Hepatocyte (in vitro differentiated cells): Measurements from ENCODE around the gene COL2A1. TPM values are rescaled to one million over a fixed set of nuclear protein-coding genes. Genes with fewer than 3 reads are reported as not detected.

Source experiments
- DNase-seq: peaks from one replicate; pipeline ENCODE4 v3.0.0-alpha.2; 2016; ENCODE audit warnings: low spot score
- H2AFZ ChIP-seq: fragments of 200-600 bp; sonication (generic); 2 replicates; pipeline ENCODE4 v1.6.0; 2016; ENCODE audit warnings: antibody characterized with exemption, mild to moderate bottlenecking
- H3K27ac ChIP-seq: fragments of 200-600 bp; sonication (generic); 2 replicates; pipeline ENCODE4 v1.5.1; 2016; ENCODE audit warnings: mild to moderate bottlenecking
- H3K27me3 ChIP-seq: fragments of 200-600 bp; sonication (generic); 2 replicates; pipeline ENCODE4 v1.6.1; 2016
- H3K36me3 ChIP-seq: fragments of 200-600 bp; sonication (generic); replicated peaks from 2 replicates; pipeline ENCODE4 v1.5.1; 2016; ENCODE audit warnings: low read depth; ENCODE audit not compliant: insufficient read depth
- H3K4me1 ChIP-seq: fragments of 200-600 bp; sonication (generic); 2 replicates; pipeline ENCODE4 v1.5.1; 2016; ENCODE audit warnings: mild to moderate bottlenecking, moderate library complexity; ENCODE audit not compliant: insufficient read depth
- H3K4me2 ChIP-seq: fragments of 200-600 bp; sonication (generic); 2 replicates; pipeline ENCODE4 v1.6.0; 2016
- H3K4me3 ChIP-seq: fragments of 200-600 bp; sonication (generic); 2 replicates; pipeline ENCODE4 v1.5.1; 2016; ENCODE audit warnings: mild to moderate bottlenecking
- H3K79me2 ChIP-seq: fragments of 200-600 bp; sonication (generic); 2 replicates; pipeline ENCODE4 v1.6.0; 2017; ENCODE audit warnings: mild to moderate bottlenecking
- H3K9me2 ChIP-seq: fragments of 200-600 bp; sonication (generic); replicated peaks from 2 replicates; pipeline ENCODE4 v1.6.0; 2017; ENCODE audit warnings: mild to moderate bottlenecking; ENCODE audit not compliant: insufficient read depth
- H3K9me3 ChIP-seq: fragments of 200-600 bp; sonication (generic); 2 replicates; pipeline ENCODE4 v1.5.1; 2016; ENCODE audit warnings: low read depth, mild to moderate bottlenecking
- H4K20me1 ChIP-seq: fragments of 200-600 bp; sonication (generic); 2 replicates; pipeline ENCODE4 v1.6.0; 2016; ENCODE audit warnings: mild to moderate bottlenecking; ENCODE audit not compliant: insufficient read depth, poor library complexity, severe bottlenecking
- CTCF ChIP-seq: fragments of 200-600 bp; sonication (generic); IDR thresholded peaks from 2 replicates; pipeline ENCODE4 v1.5.1; 2016; ENCODE audit warnings: antibody characterized with exemption, mild to moderate bottlenecking; ENCODE audit not compliant: poor library complexity
- EZH2 ChIP-seq: fragments of 200-600 bp; sonication (generic); IDR thresholded peaks from 2 replicates; pipeline ENCODE4 v1.6.1; 2016; ENCODE audit warnings: antibody characterized with exemption, mild to moderate bottlenecking, borderline replicate concordance
- EZH2phosphoT487 ChIP-seq: fragments of 200-600 bp; sonication (generic); IDR thresholded peaks from one replicate; pipeline ENCODE4 v1.6.1; 2018; ENCODE audit warnings: antibody characterized with exemption, mild to moderate bottlenecking, low read depth, moderate library complexity; ENCODE audit not compliant: unreplicated experiment, severe bottlenecking
- WGBS: methylation state at CpG from one replicate; pipeline ENCODE4 v1.1.6; 2016; ENCODE audit warnings: low lambda C conversion rate; ENCODE audit errors: missing lambda C conversion rate; 5-methylcytosine and 5-hydroxymethylcytosine counted together
- polyA plus RNA-seq: library from polyadenylated mRNA; unstranded; fragments of >200 nt; fragmentation: Nextera tagmentation; extraction: Ambion mirVana; gene quantifications from 2 replicates; pipeline ENCODE4 v1.2.1, GENCODE V29; 2016
- total RNA-seq: library from RNA; depleted of rRNA; stranded (reverse); fragments of >200 nt; gene quantifications from 2 replicates; pipeline ENCODE4 v1.2.3, GENCODE V29; 2014

The COL2A1 gene
- 32.7 and 52.5 TPM in 2 replicates for total RNA-seq
- 43.8 and 57.9 TPM in 2 replicates for polyA plus RNA-seq

GRCh38 chr12:48004053-48004941 lies at the start of gene COL2A1:
COL2A1 (minus strand) TSS chr12:48004476; CDS start chr12:48004321, 155 bp downstream.
- H3K79me2 ChIP-seq: no peaks in the 10 kb centered on the region
- peaks cover 42% of the 10 kb centered on the region for H3K27me3 ChIP-seq

GRCh38 chr12:48053883-48054282 lies 49.6 kb upstream of the COL2A1 start:
- Histone ChIP-seq H3K9me3 (no peaks in the 10 kb centered on the region), H2AFZ (no peak overlapping the region), H3K27me3 (no peaks in the 10 kb centered on the region), H3K4me3 (no peak overlapping the region), H4K20me1 (no peaks in the 10 kb centered on the region), H3K4me2 (no peak overlapping the region), H3K9me2 (no peaks in the 10 kb centered on the region), H3K79me2 (no peaks in the 10 kb centered on the region), H3K36me3 (no peaks in the 10 kb centered on the region), H3K27ac (no peak overlapping the region), H3K4me1 (no peaks in the 10 kb centered on the region)
- no peak for DNase-seq
- 96% methylated on average over 4 of the region's 4 CpGs for WGBS
- TF ChIP-seq CTCF (no peak), EZH2phosphoT487 (no peak), EZH2 (no peak)

More at GRCh38 chr12:48004053-48004941, at the start of gene COL2A1:
- under 1% methylated on average over 66 of the region's 83 CpGs for WGBS
- Histone ChIP-seq H3K9me3 (no peaks in the 10 kb centered on the region), H2AFZ (peak within 1 kb of the TSS; percentile 42), H3K4me3 (peak within 1 kb of the TSS; percentile 28), H4K20me1 (no peaks in the 10 kb centered on the region), H3K27ac (peak within 1 kb of the TSS; percentile 31), H3K9me2 (no peaks in the 10 kb centered on the region), H3K36me3 (no peaks in the 10 kb centered on the region), H3K4me1 (peaks cover 29% of the 10 kb centered on the region), H3K4me2 (peak within 1 kb of the TSS; percentile 95)
- TF ChIP-seq EZH2 (no peak), EZH2phosphoT487 (peak; percentile 35), CTCF (no peak)
- peak; percentile 55 for DNase-seq

GRCh38 chr12:48053122-48053521 lies 48.8 kb upstream of the COL2A1 start:
- Histone ChIP-seq H3K27ac (no peak overlapping the region), H4K20me1 (no peaks in the 10 kb centered on the region), H3K4me3 (no peak overlapping the region), H3K4me2 (no peak overlapping the region), H3K9me2 (no peaks in the 10 kb centered on the region), H3K9me3 (no peaks in the 10 kb centered on the region), H3K4me1 (no peaks in the 10 kb centered on the region), H3K36me3 (no peaks in the 10 kb centered on the region), H2AFZ (no peak overlapping the region), H3K27me3 (no peaks in the 10 kb centered on the region), H3K79me2 (no peaks in the 10 kb centered on the region)
- 96% methylated on average over 3 of the region's 3 CpGs for WGBS
- no peak for DNase-seq
- no peak for TF ChIP-seq EZH2phosphoT487

GRCh38 chr12:48051681-48052080 lies 47.4 kb upstream of the COL2A1 start:
- Histone ChIP-seq H3K4me1 (no peaks in the 10 kb centered on the region), H3K79me2 (no peaks in the 10 kb centered on the region), H3K4me3 (no peak overlapping the region), H3K4me2 (no peak overlapping the region), H4K20me1 (no peaks in the 10 kb centered on the region), H3K9me2 (no peaks in the 10 kb centered on the region), H2AFZ (no peak overlapping the region), H3K9me3 (no peaks in the 10 kb centered on the region), H3K27ac (no peak overlapping the region), H3K36me3 (no peaks in the 10 kb centered on the region), H3K27me3 (no peaks in the 10 kb centered on the region)
- WGBS: 100% methylated on average over 2 of the region's 2 CpGs
- TF ChIP-seq EZH2: no peak
- no peak for TF ChIP-seq EZH2phosphoT487
- no peak for TF ChIP-seq CTCF
- DNase-seq: no peak
